SU-DHL-6 (cell line): ENCODE measurements around the gene CASP3.

Source experiments
- H2AFZ ChIP-seq: fragments of 200-600 bp; sonication (generic); 2 replicates; pipeline ENCODE4 v1.6.1; 2014; ENCODE audit warnings: low read depth, mild to moderate bottlenecking, moderate library complexity, mixed read lengths, antibody characterized with exemption, low read length; ENCODE audit not compliant: severe bottlenecking
- H3F3A ChIP-seq: fragments of 200-600 bp; shearing (Covaris generic); 2 replicates; pipeline ENCODE4 v1.6.0; 2016; ENCODE audit warnings: antibody characterized with exemption, mild to moderate bottlenecking; ENCODE audit not compliant: insufficient read depth
- H3K27ac ChIP-seq: fragments of 200-600 bp; sonication (generic); 2 replicates; pipeline ENCODE4 v1.5.1; 2016; ENCODE audit warnings: low read depth, mild to moderate bottlenecking, low read length, moderate library complexity, mixed read lengths
- H3K27me3 ChIP-seq: fragments of 200-600 bp; sonication (generic), shearing (Covaris generic); 2 replicates; pipeline ENCODE4 v1.6.0; 2014; ENCODE audit warnings: mild to moderate bottlenecking, low read length
- H3K36me3 ChIP-seq: fragments of 200-600 bp; sonication (generic); 2 replicates; pipeline ENCODE4 v1.6.1; 2014; ENCODE audit warnings: mild to moderate bottlenecking, low read length, mixed read lengths
- H3K4me2 ChIP-seq: fragments of 300-600, 200-600 bp; shearing (Covaris generic), sonication (generic); 2 replicates; pipeline ENCODE4 v1.6.0; 2014; ENCODE audit warnings: low read length, low read depth, mild to moderate bottlenecking; ENCODE audit not compliant: poor library complexity, severe bottlenecking
- H3K4me3 ChIP-seq: fragments of 200-600 bp; sonication (generic); 2 replicates; pipeline ENCODE4 v1.5.1; 2014; ENCODE audit warnings: antibody characterized with exemption, low read length, mild to moderate bottlenecking, mixed read lengths; ENCODE audit not compliant: insufficient read depth, poor library complexity, severe bottlenecking
- H3K79me2 ChIP-seq: fragments of 200-600 bp; sonication (generic); 2 replicates; pipeline ENCODE4 v1.6.1; 2014; ENCODE audit warnings: mild to moderate bottlenecking, low read length, moderate library complexity; ENCODE audit not compliant: insufficient read depth
- H3K9ac ChIP-seq: fragments of 200-600 bp; sonication (generic); 2 replicates; pipeline ENCODE4 v1.7.0; 2014; ENCODE audit warnings: mild to moderate bottlenecking, low read length
- H3K9me2 ChIP-seq: fragments of 200-600 bp; sonication (generic); replicated peaks from 2 replicates; pipeline ENCODE4 v1.6.1; 2014; ENCODE audit warnings: low read length; ENCODE audit not compliant: insufficient read depth
- H3K9me3 ChIP-seq: fragments of 200-600 bp; sonication (generic); 2 replicates; pipeline ENCODE4 v1.6.1; 2014; ENCODE audit warnings: low read length, mixed read lengths; ENCODE audit not compliant: insufficient read depth
- H4K20me1 ChIP-seq: fragments of 200-600 bp; sonication (generic); 2 replicates; pipeline ENCODE4 v1.6.1; 2014; ENCODE audit warnings: low read depth, mild to moderate bottlenecking, antibody characterized with exemption, low read length, moderate library complexity, mixed read lengths
- EZH2phosphoT487 ChIP-seq: fragments of 200-600 bp; sonication (generic), shearing (Covaris generic); conservative IDR thresholded peaks from 2 replicates; pipeline ENCODE4 v1.6.1; 2018; ENCODE audit warnings: mild to moderate bottlenecking, antibody characterized with exemption, low read length, moderate library complexity, mixed read lengths
- TF ChIP-seq, protein P1 (sequence below): fragments of 200-600 bp; sonication (generic); IDR thresholded peaks from one replicate; pipeline ENCODE4 v1.5.1; 2017; ENCODE audit warnings: antibody characterized with exemption, mild to moderate bottlenecking, low read length, moderate library complexity; ENCODE audit not compliant: insufficient read depth, poor library complexity, severe bottlenecking

CASP3 gene

GRCh38 chr4:184591070-184591677 is 58.1 kb downstream of the CASP3 start:
- no peak overlapping the region for H3K4me2 ChIP-seq
- no peaks in the 10 kb centered on the region for H3K9me3 ChIP-seq
- H3K9ac ChIP-seq, result no peak overlapping the region
- H3K9me2 ChIP-seq, result no peaks in the 10 kb centered on the region
- H3K27me3 ChIP-seq, result no peaks in the 10 kb centered on the region
- H2AFZ ChIP-seq, result no peak overlapping the region
- no peaks in the 10 kb centered on the region for H3K79me2 ChIP-seq
- TF ChIP-seq, protein P1, sequence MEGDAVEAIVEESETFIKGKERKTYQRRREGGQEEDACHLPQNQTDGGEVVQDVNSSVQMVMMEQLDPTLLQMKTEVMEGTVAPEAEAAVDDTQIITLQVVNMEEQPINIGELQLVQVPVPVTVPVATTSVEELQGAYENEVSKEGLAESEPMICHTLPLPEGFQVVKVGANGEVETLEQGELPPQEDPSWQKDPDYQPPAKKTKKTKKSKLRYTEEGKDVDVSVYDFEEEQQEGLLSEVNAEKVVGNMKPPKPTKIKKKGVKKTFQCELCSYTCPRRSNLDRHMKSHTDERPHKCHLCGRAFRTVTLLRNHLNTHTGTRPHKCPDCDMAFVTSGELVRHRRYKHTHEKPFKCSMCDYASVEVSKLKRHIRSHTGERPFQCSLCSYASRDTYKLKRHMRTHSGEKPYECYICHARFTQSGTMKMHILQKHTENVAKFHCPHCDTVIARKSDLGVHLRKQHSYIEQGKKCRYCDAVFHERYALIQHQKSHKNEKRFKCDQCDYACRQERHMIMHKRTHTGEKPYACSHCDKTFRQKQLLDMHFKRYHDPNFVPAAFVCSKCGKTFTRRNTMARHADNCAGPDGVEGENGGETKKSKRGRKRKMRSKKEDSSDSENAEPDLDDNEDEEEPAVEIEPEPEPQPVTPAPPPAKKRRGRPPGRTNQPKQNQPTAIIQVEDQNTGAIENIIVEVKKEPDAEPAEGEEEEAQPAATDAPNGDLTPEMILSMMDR, result no peak
- no peak for TF ChIP-seq EZH2phosphoT487
- H4K20me1 ChIP-seq, result no peaks in the 10 kb centered on the region
- no peaks in the 10 kb centered on the region for H3F3A ChIP-seq
- no peaks in the 10 kb centered on the region for H3K36me3 ChIP-seq
- H3K4me3 ChIP-seq, result no peak overlapping the region
- H3K27ac ChIP-seq, result no peak overlapping the region

DNA sequence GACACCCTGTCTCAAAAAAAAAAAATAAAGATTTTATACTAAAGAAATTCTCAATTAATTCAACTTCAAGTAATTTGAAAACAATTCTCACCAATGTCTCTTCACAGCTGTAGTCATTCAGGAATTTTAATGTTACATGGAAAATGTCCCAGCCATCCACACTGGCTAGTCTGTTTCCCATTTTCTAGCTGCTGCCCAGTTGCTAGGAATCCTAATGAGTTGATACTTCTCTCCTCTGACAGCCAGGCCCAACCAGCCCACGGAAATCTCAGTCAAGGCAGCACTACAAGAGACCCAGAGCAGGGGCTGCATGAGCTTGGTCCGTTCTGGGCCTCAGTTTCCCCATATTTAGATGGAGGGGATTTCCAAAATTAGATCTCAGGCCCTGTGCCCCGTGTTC is 59.1 kb downstream of the CASP3 start:
- no peak overlapping the region for H3K27ac ChIP-seq
- no peaks in the 10 kb centered on the region for H3K27me3 ChIP-seq
- H3F3A ChIP-seq, result no peaks in the 10 kb centered on the region
- no peaks in the 10 kb centered on the region for H3K36me3 ChIP-seq
- H3K4me2 ChIP-seq, result no peak overlapping the region
- no peaks in the 10 kb centered on the region for H4K20me1 ChIP-seq
- H3K4me3 ChIP-seq, result no peak overlapping the region
- no peak overlapping the region for H3K9ac ChIP-seq
- TF ChIP-seq, protein P1, result no peak
- no peak for TF ChIP-seq EZH2phosphoT487
- no peaks in the 10 kb centered on the region for H3K9me3 ChIP-seq
- H3K79me2 ChIP-seq, result no peaks in the 10 kb centered on the region
- no peak overlapping the region for H2AFZ ChIP-seq
- no peaks in the 10 kb centered on the region for H3K9me2 ChIP-seq

DNA sequence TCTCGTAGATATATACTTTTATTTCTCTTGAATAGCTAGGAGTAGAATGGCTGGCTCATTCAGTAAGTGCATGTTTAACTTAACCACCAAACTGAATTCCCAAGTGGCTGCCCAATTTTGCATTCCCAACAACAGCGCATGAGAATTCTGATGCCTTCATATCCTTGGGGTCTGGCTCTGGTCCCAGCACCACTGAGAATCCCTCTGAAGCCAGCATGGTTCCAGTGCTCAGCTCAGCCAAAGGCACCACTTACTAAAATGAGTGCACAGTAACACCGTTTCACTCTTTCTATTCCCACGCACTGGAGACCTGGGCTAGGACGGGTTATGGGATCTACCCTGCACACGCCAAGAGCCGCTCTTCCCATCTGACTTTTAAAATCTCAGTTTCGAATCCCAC is 60.4 kb downstream of the CASP3 start:
- no peak overlapping the region for H2AFZ ChIP-seq

More for the DNA sequence above, 60.4 kb downstream of the CASP3 start:
- TF ChIP-seq, protein P1, result no peak
- TF ChIP-seq EZH2phosphoT487, result no peak
- Histone ChIP-seq H3K9me3 (no peaks in the 10 kb centered on the region), H3F3A (peaks cover 5% of the 10 kb centered on the region; the same call in 1 of the 2 replicates), H3K79me2 (no peaks in the 10 kb centered on the region), H4K20me1 (no peaks in the 10 kb centered on the region), H3K9ac (no peak overlapping the region), H3K9me2 (no peaks in the 10 kb centered on the region), H3K4me2 (no peak overlapping the region), H3K27me3 (no peaks in the 10 kb centered on the region), H3K4me3 (no peak overlapping the region), H3K36me3 (no peaks in the 10 kb centered on the region), H3K27ac (no peak overlapping the region)
